MM.1S (cell line): Measurements from ENCODE around the gene MFGE8.

ENCODE experiments used
- EZH2 ChIP-seq: fragments of 300-600 bp; sonication (generic); optimal IDR thresholded peaks from 2 replicates; pipeline ENCODE3; 2017; ENCODE audit warnings: low read depth, mild to moderate bottlenecking, antibody characterized with exemption, low read length, mixed read lengths
- TF ChIP-seq, protein P1 (sequence below): fragments of 300-600 bp; sonication (generic); IDR thresholded peaks from 2 replicates; pipeline ENCODE4 v1.5.1; 2016; ENCODE audit warnings: antibody characterized with exemption, low read length, mixed read lengths

GRCh38 chr15:88949734-88950400 is 36.7 kb upstream of the MFGE8 start:
- TF ChIP-seq, protein P1, sequence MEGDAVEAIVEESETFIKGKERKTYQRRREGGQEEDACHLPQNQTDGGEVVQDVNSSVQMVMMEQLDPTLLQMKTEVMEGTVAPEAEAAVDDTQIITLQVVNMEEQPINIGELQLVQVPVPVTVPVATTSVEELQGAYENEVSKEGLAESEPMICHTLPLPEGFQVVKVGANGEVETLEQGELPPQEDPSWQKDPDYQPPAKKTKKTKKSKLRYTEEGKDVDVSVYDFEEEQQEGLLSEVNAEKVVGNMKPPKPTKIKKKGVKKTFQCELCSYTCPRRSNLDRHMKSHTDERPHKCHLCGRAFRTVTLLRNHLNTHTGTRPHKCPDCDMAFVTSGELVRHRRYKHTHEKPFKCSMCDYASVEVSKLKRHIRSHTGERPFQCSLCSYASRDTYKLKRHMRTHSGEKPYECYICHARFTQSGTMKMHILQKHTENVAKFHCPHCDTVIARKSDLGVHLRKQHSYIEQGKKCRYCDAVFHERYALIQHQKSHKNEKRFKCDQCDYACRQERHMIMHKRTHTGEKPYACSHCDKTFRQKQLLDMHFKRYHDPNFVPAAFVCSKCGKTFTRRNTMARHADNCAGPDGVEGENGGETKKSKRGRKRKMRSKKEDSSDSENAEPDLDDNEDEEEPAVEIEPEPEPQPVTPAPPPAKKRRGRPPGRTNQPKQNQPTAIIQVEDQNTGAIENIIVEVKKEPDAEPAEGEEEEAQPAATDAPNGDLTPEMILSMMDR = no peak
- TF ChIP-seq EZH2 = no peak
